Measurements from ENCODE around the gene RBM26.

DNA sequence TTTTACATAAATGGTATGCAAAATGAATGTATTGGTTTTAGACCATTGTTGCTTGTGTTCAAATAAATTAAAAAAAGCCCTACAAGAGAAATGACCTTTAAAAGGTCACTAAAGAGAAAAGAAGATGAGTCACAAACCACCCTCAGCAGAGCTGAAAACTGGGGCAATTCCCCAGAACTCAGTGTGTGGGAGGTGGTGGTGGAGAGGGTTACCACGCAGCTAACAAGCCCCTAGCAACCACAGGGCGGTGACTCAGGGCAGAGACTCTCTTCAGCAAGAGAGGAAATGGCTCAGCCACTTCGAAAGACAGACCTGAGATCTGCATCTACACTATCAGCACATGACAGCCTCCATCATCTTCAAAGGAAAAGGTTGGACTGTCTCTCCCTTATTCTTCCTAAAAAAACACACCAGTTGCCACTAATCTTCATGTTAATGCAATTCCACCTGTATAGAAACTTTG, 45.5 kb upstream of the RBM26 start:
- TF ChIP-seq, protein P1, sequence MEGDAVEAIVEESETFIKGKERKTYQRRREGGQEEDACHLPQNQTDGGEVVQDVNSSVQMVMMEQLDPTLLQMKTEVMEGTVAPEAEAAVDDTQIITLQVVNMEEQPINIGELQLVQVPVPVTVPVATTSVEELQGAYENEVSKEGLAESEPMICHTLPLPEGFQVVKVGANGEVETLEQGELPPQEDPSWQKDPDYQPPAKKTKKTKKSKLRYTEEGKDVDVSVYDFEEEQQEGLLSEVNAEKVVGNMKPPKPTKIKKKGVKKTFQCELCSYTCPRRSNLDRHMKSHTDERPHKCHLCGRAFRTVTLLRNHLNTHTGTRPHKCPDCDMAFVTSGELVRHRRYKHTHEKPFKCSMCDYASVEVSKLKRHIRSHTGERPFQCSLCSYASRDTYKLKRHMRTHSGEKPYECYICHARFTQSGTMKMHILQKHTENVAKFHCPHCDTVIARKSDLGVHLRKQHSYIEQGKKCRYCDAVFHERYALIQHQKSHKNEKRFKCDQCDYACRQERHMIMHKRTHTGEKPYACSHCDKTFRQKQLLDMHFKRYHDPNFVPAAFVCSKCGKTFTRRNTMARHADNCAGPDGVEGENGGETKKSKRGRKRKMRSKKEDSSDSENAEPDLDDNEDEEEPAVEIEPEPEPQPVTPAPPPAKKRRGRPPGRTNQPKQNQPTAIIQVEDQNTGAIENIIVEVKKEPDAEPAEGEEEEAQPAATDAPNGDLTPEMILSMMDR (conservative IDR thresholded peaks at IDR 0.05 in 1 of 2, IDR thresholded peaks at IDR 0.05 in 1 of 2; ENCODE audit: extremely low read depth in 1 of 2, insufficient read depth in 1 of 2, low read depth in 1 of 2, low read length in 2 of 2): no peak
- TF ChIP-seq EZH2 (IDR thresholded peaks at IDR 0.05; ENCODE audit: borderline replicate concordance, low read length): no peak

Data from mammary epithelial cell (primary cell).